Measurements from ENCODE around the gene CLCN3.

- TF ChIP-seq CTCF (conservative IDR thresholded peaks at IDR 0.05; ENCODE audit: low read length): no peak
- no peak for TF ChIP-seq EZH2phosphoT487 (IDR thresholded peaks at IDR 0.05; ENCODE audit: borderline replicate concordance)
Measured at GRCh38 chr4:169630069-169630468, 9.7 kb downstream of the CLCN3 start.

All from Loucy (cell line).